SH-SY5Y (cell line): ENCODE results near the gene OTUD5.

Experiments used
- GATA2 ChIP-seq: IDR thresholded peaks from 2 replicates; pipeline ENCODE4 v1.6.1; 2011; ENCODE audit warnings: mild to moderate bottlenecking, low read depth, low read length
- GATA3 ChIP-seq: IDR thresholded peaks from 2 replicates; pipeline ENCODE4 v1.6.1; 2011; ENCODE audit warnings: low read depth, mild to moderate bottlenecking, low read length, moderate library complexity

OTUD5 gene

DNA sequence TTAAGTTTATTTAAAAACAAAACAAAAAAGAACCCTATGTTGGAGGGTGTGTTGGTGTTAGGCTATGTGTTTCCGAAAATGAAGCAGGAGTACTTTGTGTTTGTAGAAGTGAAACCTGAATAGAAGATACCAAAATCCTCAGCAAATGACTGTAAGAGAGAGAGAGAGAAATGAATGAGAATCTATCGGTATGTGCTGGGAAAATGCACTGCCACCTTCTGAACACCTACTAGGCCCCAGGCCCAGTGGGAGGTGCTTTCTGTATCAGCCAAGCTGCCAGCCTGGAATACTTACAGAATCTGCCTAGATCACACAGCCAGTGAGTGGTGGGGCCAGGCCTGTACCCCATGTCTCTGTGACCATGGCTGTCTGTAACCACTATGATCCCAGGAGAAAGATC lies 23.6 kb downstream of the OTUD5 start:
- TF ChIP-seq GATA3 (no peak), GATA2 (no peak)

DNA sequence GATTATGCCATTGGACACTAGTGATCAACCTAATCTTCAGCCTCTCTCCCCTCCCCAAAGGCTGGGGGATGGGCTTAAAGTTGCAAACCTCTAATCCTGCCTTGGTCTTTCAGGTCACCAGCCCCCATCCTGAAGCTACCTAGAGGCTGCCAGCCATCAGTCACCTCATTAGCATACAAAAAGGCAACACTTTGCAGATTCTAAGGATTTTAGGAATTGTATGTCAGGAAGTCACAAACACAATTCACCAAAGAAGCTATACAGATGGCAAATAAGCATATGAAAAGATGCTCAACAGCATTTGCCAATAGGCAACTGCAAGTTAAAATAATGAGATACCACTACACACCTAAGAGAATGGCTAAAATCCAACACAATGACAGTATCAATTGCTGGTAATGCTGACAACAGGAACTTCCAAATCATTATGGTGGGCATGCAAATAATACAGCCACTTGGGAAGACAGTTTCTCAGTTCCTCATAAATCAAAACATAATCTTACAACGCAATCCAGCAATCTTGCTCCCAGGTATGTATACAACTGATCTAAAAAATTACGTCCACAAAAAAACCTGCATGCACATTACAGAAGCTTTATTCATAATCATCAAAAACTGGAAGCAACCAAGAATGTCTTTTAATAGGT lies 29.5 kb downstream of the OTUD5 start:
- TF ChIP-seq GATA3 (no peak), GATA2 (no peak)

- TF ChIP-seq GATA3: no peak
- no peak for TF ChIP-seq GATA2
Observed at GRCh38 chrX:48927123-48927522, 30.3 kb downstream of the OTUD5 start.

DNA sequence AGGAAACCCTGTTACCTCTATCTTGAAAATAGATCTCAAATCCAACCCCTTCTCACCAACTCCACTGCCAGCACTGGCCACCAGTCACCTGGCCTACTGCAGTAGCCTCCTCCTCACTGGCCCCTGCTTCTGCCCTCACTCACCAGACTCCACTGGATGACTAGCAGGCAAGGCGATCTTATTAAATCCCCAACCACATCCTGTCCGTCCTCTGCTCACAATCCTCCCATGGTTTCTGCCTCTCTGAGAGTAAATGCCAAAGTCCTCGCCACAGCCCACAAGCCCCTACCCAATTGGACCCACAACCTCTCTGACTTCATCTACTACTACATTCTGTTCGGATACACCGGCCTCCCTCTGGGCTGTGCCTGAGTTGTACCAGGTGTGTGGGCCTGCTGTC lies 33.1 kb downstream of the OTUD5 start:
- TF ChIP-seq GATA2: no peak
- TF ChIP-seq GATA3: no peak

DNA sequence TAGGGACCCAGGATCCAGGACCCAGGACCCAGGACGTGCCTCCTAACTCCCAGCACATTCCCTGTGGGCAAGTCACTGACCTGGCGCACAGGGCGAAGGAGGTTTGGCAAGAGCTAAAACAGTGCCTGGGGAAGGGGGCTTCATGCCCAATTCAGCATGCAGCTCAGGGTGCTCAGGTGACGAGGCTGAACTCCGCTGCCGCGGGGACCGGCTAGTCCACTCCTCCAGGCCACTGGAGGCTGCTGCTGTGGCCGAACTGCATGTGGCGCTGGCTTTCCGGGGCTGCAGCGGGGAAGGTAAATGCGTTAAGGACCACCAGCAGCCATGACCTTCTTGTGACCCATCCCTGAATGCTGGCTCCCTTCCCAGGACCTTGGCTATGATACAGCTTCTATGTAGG lies 33.6 kb downstream of the OTUD5 start:
- TF ChIP-seq GATA2 (no peak), GATA3 (no peak)

DNA sequence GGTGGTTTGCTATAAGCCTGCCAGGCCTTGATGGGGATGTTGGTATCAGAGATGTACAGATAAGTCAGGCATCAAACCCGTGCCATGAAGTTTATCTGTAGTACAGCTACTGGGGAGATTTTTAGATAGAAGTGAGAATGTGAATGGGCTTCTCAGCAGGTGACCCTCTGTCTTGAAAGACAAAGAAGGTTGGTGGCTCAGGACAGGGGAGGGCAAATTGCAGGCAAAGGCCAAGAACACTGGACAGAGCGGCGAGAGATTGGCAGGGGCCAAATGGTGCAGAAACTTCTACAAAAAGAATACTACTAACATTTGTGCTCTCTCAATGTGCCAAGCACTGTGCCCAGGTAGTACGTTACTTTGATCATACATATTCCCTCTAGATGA lies 36.7 kb downstream of the OTUD5 start:
- TF ChIP-seq GATA3 (no peak), GATA2 (no peak)

GRCh38 chrX:48919947-48920717 lies 37.3 kb downstream of the OTUD5 start:
- TF ChIP-seq GATA2: no peak
- no peak for TF ChIP-seq GATA3

GRCh38 chrX:48919360-48919841 lies 38.0 kb downstream of the OTUD5 start:
- TF ChIP-seq GATA3 (no peak), GATA2 (no peak)

- TF ChIP-seq GATA3 (no peak), GATA2 (no peak)
Observed at GRCh38 chrX:48918643-48919340, 38.6 kb downstream of the OTUD5 start, which contains the start of gene PIM2. PIM2 (minus strand) TSS chrX:48919024; CDS start chrX:48918834, 190 bp downstream.

DNA sequence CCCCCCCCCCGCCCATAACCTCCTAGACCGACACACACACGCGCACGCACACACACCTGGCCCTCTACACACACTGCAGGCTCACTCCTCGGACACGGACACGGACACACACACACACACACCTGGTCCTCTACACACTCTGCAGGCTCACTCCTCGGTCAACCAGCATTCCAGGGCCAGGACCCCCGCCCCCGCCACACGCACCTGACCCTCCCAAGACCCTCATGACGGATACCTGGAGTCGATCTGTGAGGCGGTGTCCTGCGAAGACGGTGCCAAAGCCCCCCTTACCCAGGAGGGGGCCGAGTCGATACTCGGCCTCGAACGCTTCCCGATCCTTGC lies 39.1 kb downstream of the OTUD5 start:
- TF ChIP-seq GATA3 (no peak), GATA2 (no peak)

- no peak for TF ChIP-seq GATA3
- TF ChIP-seq GATA2: no peak
Observed at GRCh38 chrX:48917139-48918001, 40.0 kb downstream of the OTUD5 start.

GRCh38 chrX:48914593-48915493 lies 42.6 kb downstream of the OTUD5 start:
- no peak for TF ChIP-seq GATA3
